ENCODE data around the gene RBMXL2. TPM values are rescaled to one million over a fixed set of nuclear protein-coding genes. Genes with fewer than 3 reads are reported as not detected.

Gene RBMXL2
- total RNA-seq, 4 donors from 2014 or later, result 0.27 to 0.33 TPM; not detected in 2

DNA sequence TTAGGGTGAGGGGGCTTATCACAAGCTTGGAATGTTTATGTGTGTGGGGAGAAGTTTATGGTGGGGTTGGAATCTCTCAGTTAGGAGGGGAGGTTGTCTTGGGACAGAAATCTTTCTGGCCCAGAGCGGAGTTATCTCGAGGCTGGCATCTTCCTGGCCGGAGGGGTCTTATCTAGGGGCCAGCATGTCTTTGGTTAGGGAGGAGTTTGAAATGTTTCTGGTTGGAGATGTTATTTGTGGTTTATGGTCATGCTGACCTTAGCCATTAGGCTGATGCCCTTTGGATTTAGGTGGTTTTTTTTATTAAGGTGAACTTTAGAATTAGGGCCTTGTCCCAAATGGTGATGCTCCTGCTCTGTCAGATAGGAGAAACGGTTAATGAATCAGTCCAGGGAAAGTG is 7.9 kb upstream of the RBMXL2 start:
- 91 to 92% methylated on average over 4 of the region's 4 CpGs for WGBS, 2 donors
- TF ChIP-seq POLR2A (IDR thresholded peaks at IDR 0.05), result no peak
- TF ChIP-seq, protein P1, sequence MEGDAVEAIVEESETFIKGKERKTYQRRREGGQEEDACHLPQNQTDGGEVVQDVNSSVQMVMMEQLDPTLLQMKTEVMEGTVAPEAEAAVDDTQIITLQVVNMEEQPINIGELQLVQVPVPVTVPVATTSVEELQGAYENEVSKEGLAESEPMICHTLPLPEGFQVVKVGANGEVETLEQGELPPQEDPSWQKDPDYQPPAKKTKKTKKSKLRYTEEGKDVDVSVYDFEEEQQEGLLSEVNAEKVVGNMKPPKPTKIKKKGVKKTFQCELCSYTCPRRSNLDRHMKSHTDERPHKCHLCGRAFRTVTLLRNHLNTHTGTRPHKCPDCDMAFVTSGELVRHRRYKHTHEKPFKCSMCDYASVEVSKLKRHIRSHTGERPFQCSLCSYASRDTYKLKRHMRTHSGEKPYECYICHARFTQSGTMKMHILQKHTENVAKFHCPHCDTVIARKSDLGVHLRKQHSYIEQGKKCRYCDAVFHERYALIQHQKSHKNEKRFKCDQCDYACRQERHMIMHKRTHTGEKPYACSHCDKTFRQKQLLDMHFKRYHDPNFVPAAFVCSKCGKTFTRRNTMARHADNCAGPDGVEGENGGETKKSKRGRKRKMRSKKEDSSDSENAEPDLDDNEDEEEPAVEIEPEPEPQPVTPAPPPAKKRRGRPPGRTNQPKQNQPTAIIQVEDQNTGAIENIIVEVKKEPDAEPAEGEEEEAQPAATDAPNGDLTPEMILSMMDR (IDR thresholded peaks at IDR 0.05), result no peak
- Histone ChIP-seq H3K4me1 (no peaks in the 10 kb centered on the region), H3K4me3 (replicated peaks in 1 of 3) (no peak overlapping the region), H3K36me3 (no peaks in the 10 kb centered on the region), H3K27ac (no peak overlapping the region), H3K9me3 (no peaks in the 10 kb centered on the region), H3K27me3 (no peaks in the 10 kb centered on the region)
- intact Hi-C loops (cut with DNase I), result no loop called here
- no peak for DNase-seq

DNA sequence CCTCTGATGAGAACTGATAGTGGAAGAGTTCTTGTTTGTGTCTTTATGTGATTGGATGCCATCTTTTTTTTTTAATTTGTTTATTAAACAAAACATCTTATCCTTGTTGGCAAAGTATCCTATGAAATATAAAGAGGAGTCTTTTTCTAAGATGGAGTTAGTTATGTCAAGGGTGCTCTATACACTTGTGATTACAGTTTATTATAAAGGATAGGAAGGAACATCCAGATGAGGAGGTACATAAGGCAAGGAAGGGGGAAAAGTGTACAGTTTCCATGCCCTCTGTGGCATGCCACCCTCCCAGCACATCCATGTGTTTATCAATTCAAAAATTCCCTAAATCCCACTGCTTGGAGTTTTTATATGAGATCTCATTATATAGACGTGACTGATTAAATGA is 7.4 kb upstream of the RBMXL2 start:
- Histone ChIP-seq H3K4me1 (no peaks in the 10 kb centered on the region), H3K27ac (no peak overlapping the region), H3K36me3 (no peaks in the 10 kb centered on the region), H3K9me3 (no peaks in the 10 kb centered on the region), H3K27me3 (no peaks in the 10 kb centered on the region), H3K4me3 (replicated peaks in 1 of 3) (no peak overlapping the region)
- WGBS, 2 donors, result 35 to 93% methylated on average over 1 of the region's 1 CpG
- no peak for DNase-seq
- intact Hi-C loops (cut with DNase I), result no loop called here
- TF ChIP-seq, protein P1 (IDR thresholded peaks at IDR 0.05), result no peak
- TF ChIP-seq POLR2A (IDR thresholded peaks at IDR 0.05), result no peak

DNA sequence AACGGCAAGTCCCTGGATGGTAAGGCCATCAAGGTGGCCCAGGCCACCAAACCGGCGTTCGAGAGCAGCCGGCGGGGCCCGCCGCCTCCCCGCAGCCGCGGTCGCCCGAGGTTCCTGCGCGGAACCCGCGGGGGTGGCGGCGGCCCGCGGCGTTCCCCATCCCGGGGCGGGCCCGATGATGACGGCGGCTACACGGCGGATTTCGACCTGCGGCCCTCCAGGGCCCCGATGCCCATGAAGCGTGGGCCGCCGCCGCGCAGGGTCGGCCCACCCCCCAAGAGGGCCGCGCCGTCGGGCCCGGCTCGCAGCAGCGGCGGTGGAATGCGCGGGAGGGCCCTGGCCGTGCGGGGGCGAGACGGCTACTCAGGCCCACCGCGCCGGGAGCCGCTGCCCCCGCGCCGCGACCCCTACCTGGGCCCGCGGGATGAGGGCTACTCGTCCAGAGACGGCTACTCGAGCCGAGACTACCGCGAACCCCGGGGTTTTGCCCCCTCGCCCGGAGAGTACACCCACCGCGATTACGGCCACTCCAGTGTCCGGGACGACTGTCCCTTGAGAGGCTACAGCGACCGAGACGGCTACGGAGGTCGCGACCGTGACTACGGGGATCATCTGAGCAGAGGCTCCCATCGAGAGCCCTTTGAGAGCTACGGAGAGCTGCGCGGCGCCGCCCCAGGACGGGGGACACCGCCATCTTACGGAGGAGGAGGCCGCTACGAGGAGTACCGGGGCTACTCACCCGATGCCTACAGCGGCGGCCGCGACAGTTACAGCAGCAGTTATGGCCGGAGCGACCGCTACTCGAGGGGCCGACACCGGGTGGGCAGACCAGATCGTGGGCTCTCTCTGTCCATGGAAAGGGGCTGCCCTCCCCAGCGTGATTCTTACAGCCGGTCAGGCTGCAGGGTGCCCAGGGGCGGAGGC is 792 bp downstream of the RBMXL2 start:
- Histone ChIP-seq H3K9me3 (no peaks in the 10 kb centered on the region), H3K4me1 (no peaks in the 10 kb centered on the region), H3K36me3 (no peaks in the 10 kb centered on the region), H3K27me3 (no peaks in the 10 kb centered on the region), H3K4me3 (replicated peaks in 1 of 3) (no peak overlapping the region), H3K27ac (no peak overlapping the region)
- TF ChIP-seq, protein P1 (IDR thresholded peaks at IDR 0.05), result no peak
- TF ChIP-seq POLR2A (IDR thresholded peaks at IDR 0.05), result no peak
- intact Hi-C loops (cut with DNase I), result no loop called here
- no peak for DNase-seq
- 87 to 93% methylated on average over 47 to 66 of the region's 111 CpGs for WGBS, 2 donors

DNA sequence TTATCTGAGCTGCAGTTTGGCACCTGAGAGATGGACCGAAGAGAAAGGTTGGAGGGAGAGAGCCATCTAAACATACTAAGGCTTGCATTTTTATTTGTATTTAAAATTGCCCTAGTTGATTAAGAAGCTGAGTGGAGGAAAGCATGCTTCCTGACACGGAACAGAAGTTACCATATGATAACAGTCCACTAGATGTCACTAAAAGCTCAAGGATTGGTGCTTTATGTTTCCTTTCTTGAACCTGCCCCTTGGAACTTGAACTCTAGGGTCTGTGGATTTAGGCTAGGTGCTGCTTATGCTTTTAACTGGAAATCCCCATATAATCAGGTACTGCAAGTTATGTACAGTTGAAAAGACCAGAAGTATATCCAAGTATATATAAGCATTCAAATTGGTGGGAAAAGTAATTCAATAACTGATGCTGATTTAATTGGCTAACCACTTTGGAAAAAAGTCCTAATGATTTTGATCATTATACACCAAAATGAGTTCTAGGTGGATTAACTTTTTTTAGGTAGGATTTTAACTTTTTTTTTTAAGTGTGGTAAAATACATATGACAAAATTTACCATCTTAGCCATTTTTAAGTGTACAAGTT is 9.5 kb downstream of the RBMXL2 start:
- intact Hi-C loops (cut with DNase I), result loop anchor here (5.0 kb wide), 2 partner anchors 599 to 889 kb away; partner anchors contain the start of gene EIF3F

More for the DNA sequence above, 9.5 kb downstream of the RBMXL2 start:
- H3K4me3 ChIP-seq (replicated peaks in 1 of 3), result no peak overlapping the region
- no peak for TF ChIP-seq POLR2A (IDR thresholded peaks at IDR 0.05)
- TF ChIP-seq, protein P1 (IDR thresholded peaks at IDR 0.05), result peak; percentile 17 to 83 (median 57)
- H3K27ac ChIP-seq, result no peak overlapping the region
- H3K4me1 ChIP-seq, result no peaks in the 10 kb centered on the region
- H3K9me3 ChIP-seq, result no peaks in the 10 kb centered on the region
- no peak for DNase-seq
- 1 to 5% methylated on average over 2 of the region's 2 CpGs for WGBS, 2 donors
- no peaks in the 10 kb centered on the region for H3K36me3 ChIP-seq
- no peaks in the 10 kb centered on the region for H3K27me3 ChIP-seq

Data from thyroid gland (tissue), 4 donors.